HepG2 (cell line): ENCODE measurements around the gene MYO3B. TPM values are rescaled to one million over a fixed set of nuclear protein-coding genes. Genes with fewer than 3 reads are reported as not detected.

ENCODE experiments used
- ATAC-seq: fragments of 200-7000 bp; cut with Tn5 transposase; 3 replicates; pipeline ENCODE4 v1.9.1; 2020; ENCODE audit warnings: mild to moderate bottlenecking, moderate library complexity
- BruUV-seq: library from RNA; stranded (reverse); fragments of 400-500 nt; replicated peaks from 2 replicates; lab custom pipeline; 2021; lab: Mats Ljungman, UMichigan
- CTCF ChIA-PET: fragments of 300-600 bp; formaldehyde crosslinking; extraction: SDS; loops from one replicate; lab custom pipeline; 2021; ENCODE audit warnings: low total read pairs, inconsistent platforms, low intra/inter-chr PET ratio; lab: Yijun Ruan, JAX
- POLR2A ChIA-PET: fragments of 350-600 bp; sonication (Branson Sonifier 250); formaldehyde crosslinking; loops from one replicate; lab custom pipeline; 2020; ENCODE audit warnings: antibody characterized with exemption, inconsistent platforms; lab: Yijun Ruan, JAX
- DNase-seq: peaks from one replicate; pipeline ENCODE4 v3.0.0-alpha.2; 2015; ENCODE audit warnings: low spot score
- FAIRE-seq: peaks from 3 replicates; lab custom pipeline; 2011; peaks lifted over from hg19 to GRCh38; lab: Jason Lieb, UNC
- H2AFZ ChIP-seq: one replicate; pipeline ENCODE4 v1.6.1; 2011; ENCODE audit warnings: low read length, inconsistent platforms
- H3K27ac ChIP-seq: fragments of 300-600 bp; 3 replicates; pipeline ENCODE4 v1.8.0; 2011; ENCODE audit warnings: mixed run types, mild to moderate bottlenecking, mixed read lengths, low read length, inconsistent platforms; ENCODE audit not compliant: insufficient read depth; ENCODE audit errors: extremely low read length
- H3K27me3 ChIP-seq, 2 experiments: fragments of 200-600 bp in 1 of 2; 2 replicates in 1 of 2; 3 replicates in 1 of 2; pipeline versions ENCODE4 v1.6.0 to v1.8.0; 2011; ENCODE audit warnings: low read length in 2 of 2, mild to moderate bottlenecking in 2 of 2, moderate library complexity in 2 of 2, inconsistent platforms in 1 of 2; ENCODE audit not compliant: insufficient read depth in 2 of 2, control insufficient read depth in 1 of 2
- H3K36me3 ChIP-seq, 2 experiments: fragments of 200-600 bp in 1 of 2; replicated peaks in 1 of 2; 2 replicates in 1 of 2; 3 replicates in 1 of 2; pipeline versions ENCODE4 v1.5.1 to v1.8.0; 2011; ENCODE audit warnings: low read length in 2 of 2, inconsistent platforms in 1 of 2; ENCODE audit not compliant: insufficient read depth in 2 of 2, control insufficient read depth in 1 of 2
- H3K4me1 ChIP-seq: 2 replicates; pipeline ENCODE4 v1.5.1; 2012; ENCODE audit warnings: low read length, inconsistent platforms; ENCODE audit not compliant: insufficient read depth
- H3K4me2 ChIP-seq: 2 replicates; pipeline ENCODE4 v1.6.0; 2011; ENCODE audit warnings: low read depth, low read length, inconsistent platforms
- H3K4me3 ChIP-seq, 3 experiments: fragments of 200-600 bp in 1 of 3; sonication (generic), shearing (Covaris generic) in 1 of 3; replicated peaks in 1 of 3; 2 replicates each; pipeline ENCODE4 v1.5.1; 2011 to 2016; ENCODE audit warnings: low read length in 3 of 3, inconsistent platforms in 2 of 3, low read depth in 2 of 3, mild to moderate bottlenecking in 2 of 3, control low read depth in 1 of 3, mixed read lengths in 1 of 3; ENCODE audit not compliant: insufficient read depth in 1 of 3
- H3K79me2 ChIP-seq: one replicate; pipeline ENCODE4 v1.6.1; 2011; ENCODE audit warnings: low read length, inconsistent platforms; ENCODE audit not compliant: insufficient read depth
- H3K9ac ChIP-seq: 2 replicates; pipeline ENCODE4 v1.6.0; 2011; ENCODE audit warnings: mild to moderate bottlenecking, low read depth, low read length, inconsistent platforms; ENCODE audit not compliant: insufficient read depth
- H3K9me3 ChIP-seq: 2 replicates; pipeline ENCODE4 v1.5.1; 2012; ENCODE audit warnings: mild to moderate bottlenecking, low read length
- H4K20me1 ChIP-seq: 2 replicates; pipeline ENCODE4 v1.6.0; 2011; ENCODE audit warnings: inconsistent platforms, mild to moderate bottlenecking, low read length, moderate library complexity; ENCODE audit not compliant: insufficient read depth
- ETV5 ChIP-seq: IDR thresholded peaks from 2 replicates; pipeline ENCODE4 v1.6.1; 2018; ENCODE audit warnings: missing biosample characterization, missing genetic modification reagents, inconsistent platforms, borderline replicate concordance
- FOXP1 ChIP-seq, 2 experiments: fragments of 450-650 bp in 1 of 2; IDR thresholded peaks; 2 replicates each; pipeline ENCODE4 v1.6.1; 2017 to 2018; ENCODE audit warnings: antibody characterized with exemption in 1 of 2
- NR2F2 ChIP-seq: IDR thresholded peaks from 2 replicates; pipeline ENCODE4 v1.6.1; 2012; ENCODE audit warnings: low read depth, inconsistent platforms, borderline replicate concordance
- ZNF3 ChIP-seq: IDR thresholded peaks from 2 replicates; pipeline ENCODE4 v1.7.0; 2017; ENCODE audit warnings: inconsistent platforms
- ZNF432 ChIP-seq: sonication (generic); formaldehyde crosslinking; IDR thresholded peaks from 2 replicates; pipeline ENCODE4 v1.5.0; 2020; ENCODE audit warnings: missing genetic modification reagents, mild to moderate bottlenecking, borderline replicate concordance
- ZNF746 ChIP-seq: sonication (generic); formaldehyde crosslinking; IDR thresholded peaks from 2 replicates; pipeline ENCODE4 v1.8.0; 2022; ENCODE audit warnings: mild to moderate bottlenecking, missing genetic modification reagents
- ZNF879 ChIP-seq: sonication (generic); formaldehyde crosslinking; IDR thresholded peaks from 2 replicates; pipeline ENCODE4 v1.8.1; 2023; ENCODE audit warnings: missing genetic modification reagents
- WGBS: methylation state at CpG from one replicate; pipeline ENCODE4 v1.1.6; 2017; ENCODE audit warnings: low lambda C conversion rate; 5-methylcytosine and 5-hydroxymethylcytosine counted together
- in situ Hi-C: cut with HindIII; loops from 2 replicates; pipeline ENCODE4 v1.10.0; 2017; ENCODE audit warnings: low pct_unique_long_range_greater_than_20kb; ENCODE audit not compliant: extremely low pct_ligation_motif_present
- intact Hi-C: fragments of 100-400 bp; cut with micrococcal nuclease; formaldehyde crosslinking; loops from one replicate; pipeline ENCODE4 v1.10.0; 2022; ENCODE audit not compliant: unreplicated experiment
- polyA plus RNA-seq, 8 experiments: library from polyadenylated mRNA; depleted of rRNA in 3 of 8; stranded (reverse) in 7 of 8; unstranded in 1 of 8; fragments of >200 nt; fragmentation: Illumina TruSeq in 4 of 8; extraction: Trizol in 4 of 8; gene quantifications; 2 replicates each; pipeline versions ENCODE4 v1.2.1 to v1.2.3, GENCODE V29; 2011 to 2016; ENCODE audit warnings: low read depth in 4 of 8, missing spikeins in 1 of 8, mixed read lengths in 1 of 8; ENCODE audit not compliant: insufficient read depth in 1 of 8
- total RNA-seq, 5 experiments: library from RNA; depleted of rRNA; stranded (reverse); fragments of >200 nt; fragmentation: Illumina TruSeq; extraction: Trizol; gene quantifications; 2 replicates each; pipeline ENCODE4 v1.2.3, GENCODE V29; 2016; ENCODE audit warnings: low read depth in 1 of 5
- TF ChIP-seq, protein P1 (sequence below): sonication (generic); formaldehyde crosslinking; IDR thresholded peaks from 2 replicates; pipeline ENCODE4 v1.4.0; 2020; ENCODE audit warnings: mild to moderate bottlenecking, missing genetic modification reagents
- TF ChIP-seq, protein P2 (sequence below): sonication (generic); formaldehyde crosslinking; IDR thresholded peaks from 2 replicates; pipeline ENCODE4 v1.5.0; 2020; ENCODE audit warnings: missing genetic modification reagents
- TF ChIP-seq, protein P3 (sequence below): sonication (generic); formaldehyde crosslinking; IDR thresholded peaks from 2 replicates; pipeline ENCODE4 v1.5.0; 2020; ENCODE audit warnings: mild to moderate bottlenecking, missing genetic modification reagents, moderate library complexity
- TF ChIP-seq, protein P4 (sequence below): sonication (generic); formaldehyde crosslinking; IDR thresholded peaks from 2 replicates; pipeline ENCODE4 v1.5.1; 2020; ENCODE audit warnings: missing genetic modification reagents, mild to moderate bottlenecking, borderline replicate concordance
- TF ChIP-seq, protein P5 (sequence below): sonication (generic); formaldehyde crosslinking; IDR thresholded peaks from 2 replicates; pipeline ENCODE4 v1.8.1; 2023; ENCODE audit warnings: missing genetic modification reagents, mild to moderate bottlenecking, borderline replicate concordance

MYO3B gene
- total and polyA plus RNA-seq, 2 of the 13 experiments (the other 11 are each of a cell fraction or from before 2014, with no cell fraction given), result 0.01 TPM; not detected in 1

DNA sequence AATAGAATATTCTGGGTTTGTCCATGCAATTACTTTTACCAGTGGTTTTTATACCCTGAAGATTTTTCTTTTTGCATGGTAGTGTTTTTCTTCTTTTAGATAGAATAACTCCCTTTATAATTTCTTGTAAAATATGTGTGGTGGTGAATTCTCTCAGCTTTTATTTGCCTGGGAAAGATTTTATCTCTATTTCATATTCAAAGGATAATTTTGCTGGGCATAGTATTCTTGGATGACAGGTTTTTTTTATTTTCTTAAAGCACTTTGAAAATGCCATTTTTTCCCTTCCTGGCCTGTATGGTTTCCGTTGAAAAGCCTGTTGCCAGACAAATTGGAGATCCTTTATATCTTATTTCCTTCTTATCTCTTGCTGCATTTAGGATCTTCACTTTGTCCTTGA lies 113.5 kb downstream of the MYO3B start:
- no peak for ATAC-seq
- no TSS peak for BruUV-seq
- TF ChIP-seq NR2F2 (no peak), ZNF432 (CRISPR knock-in tag) (no peak), ZNF879 (no peak), ETV5 (CRISPR knock-in tag) (no peak), FOXP1 (IDR thresholded peaks at IDR 0.05) (no peak), FOXP1 (CRISPR knock-in tag; IDR thresholded peaks at IDR 0.05) (no peak), ZNF3 (CRISPR knock-in tag) (no peak), ZNF746 (CRISPR knock-in tag) (no peak)
- TF ChIP-seq, protein P1, sequence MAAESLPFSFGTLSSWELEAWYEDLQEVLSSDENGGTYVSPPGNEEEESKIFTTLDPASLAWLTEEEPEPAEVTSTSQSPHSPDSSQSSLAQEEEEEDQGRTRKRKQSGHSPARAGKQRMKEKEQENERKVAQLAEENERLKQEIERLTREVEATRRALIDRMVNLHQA (CRISPR knock-in tag), result no peak
- TF ChIP-seq, protein P2, sequence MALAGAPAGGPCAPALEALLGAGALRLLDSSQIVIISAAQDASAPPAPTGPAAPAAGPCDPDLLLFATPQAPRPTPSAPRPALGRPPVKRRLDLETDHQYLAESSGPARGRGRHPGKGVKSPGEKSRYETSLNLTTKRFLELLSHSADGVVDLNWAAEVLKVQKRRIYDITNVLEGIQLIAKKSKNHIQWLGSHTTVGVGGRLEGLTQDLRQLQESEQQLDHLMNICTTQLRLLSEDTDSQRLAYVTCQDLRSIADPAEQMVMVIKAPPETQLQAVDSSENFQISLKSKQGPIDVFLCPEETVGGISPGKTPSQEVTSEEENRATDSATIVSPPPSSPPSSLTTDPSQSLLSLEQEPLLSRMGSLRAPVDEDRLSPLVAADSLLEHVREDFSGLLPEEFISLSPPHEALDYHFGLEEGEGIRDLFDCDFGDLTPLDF, result no peak
- TF ChIP-seq, protein P3, sequence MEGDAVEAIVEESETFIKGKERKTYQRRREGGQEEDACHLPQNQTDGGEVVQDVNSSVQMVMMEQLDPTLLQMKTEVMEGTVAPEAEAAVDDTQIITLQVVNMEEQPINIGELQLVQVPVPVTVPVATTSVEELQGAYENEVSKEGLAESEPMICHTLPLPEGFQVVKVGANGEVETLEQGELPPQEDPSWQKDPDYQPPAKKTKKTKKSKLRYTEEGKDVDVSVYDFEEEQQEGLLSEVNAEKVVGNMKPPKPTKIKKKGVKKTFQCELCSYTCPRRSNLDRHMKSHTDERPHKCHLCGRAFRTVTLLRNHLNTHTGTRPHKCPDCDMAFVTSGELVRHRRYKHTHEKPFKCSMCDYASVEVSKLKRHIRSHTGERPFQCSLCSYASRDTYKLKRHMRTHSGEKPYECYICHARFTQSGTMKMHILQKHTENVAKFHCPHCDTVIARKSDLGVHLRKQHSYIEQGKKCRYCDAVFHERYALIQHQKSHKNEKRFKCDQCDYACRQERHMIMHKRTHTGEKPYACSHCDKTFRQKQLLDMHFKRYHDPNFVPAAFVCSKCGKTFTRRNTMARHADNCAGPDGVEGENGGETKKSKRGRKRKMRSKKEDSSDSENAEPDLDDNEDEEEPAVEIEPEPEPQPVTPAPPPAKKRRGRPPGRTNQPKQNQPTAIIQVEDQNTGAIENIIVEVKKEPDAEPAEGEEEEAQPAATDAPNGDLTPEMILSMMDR (CRISPR knock-in tag), result no peak
- TF ChIP-seq, protein P4, sequence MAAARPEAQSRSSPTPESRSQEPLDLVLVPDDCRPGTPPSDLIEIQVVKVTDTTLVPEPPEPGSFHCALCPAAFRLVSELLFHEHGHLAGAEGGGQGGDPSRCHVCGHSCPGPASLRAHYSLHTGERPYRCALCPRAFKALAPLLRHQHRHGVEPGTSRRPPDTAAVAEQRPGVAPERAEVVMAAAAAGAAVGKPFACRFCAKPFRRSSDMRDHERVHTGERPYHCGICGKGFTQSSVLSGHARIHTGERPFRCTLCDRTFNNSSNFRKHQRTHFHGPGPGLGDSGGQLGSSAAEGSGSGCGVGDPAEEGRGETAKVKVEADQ (CRISPR knock-in tag), result no peak
- TF ChIP-seq, protein P5, sequence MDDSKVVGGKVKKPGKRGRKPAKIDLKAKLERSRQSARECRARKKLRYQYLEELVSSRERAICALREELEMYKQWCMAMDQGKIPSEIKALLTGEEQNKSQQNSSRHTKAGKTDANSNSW (CRISPR knock-in tag), result no peak
- Histone ChIP-seq H3K4me1 (no peaks in the 10 kb centered on the region), H3K4me3 (no peak overlapping the region), H3K4me2 (no peak overlapping the region), H3K27ac (no peak overlapping the region), H3K9me3 (0 out of 2 replicates have a peak, but pooled peaks cover 10% of the 10 kb centered on the region), H3K36me3 (no peaks in the 10 kb centered on the region), H3K27me3 (no peaks in the 10 kb centered on the region; a peak in 1 of 5 replicates), H4K20me1 (no peaks in the 10 kb centered on the region), H2AFZ (no peak overlapping the region), H3K79me2 (no peaks in the 10 kb centered on the region), H3K9ac (no peak overlapping the region)
- in situ Hi-C loops (no loop called here), intact Hi-C loops (no loop called here)
- FAIRE-seq, result no peak
- no peak for DNase-seq
- ChIA-PET POLR2A (no interaction called here), CTCF (no interaction called here)
- 0% methylated on average over 1 of the region's 1 CpG for WGBS
